HUES64 (cell line): Measurements from ENCODE around the gene TNRC6A.

Experiments used
- H3K27ac ChIP-seq: 2 replicates; pipeline ENCODE4 v1.7.0; 2013; ENCODE audit warnings: low read depth, low read length, inconsistent platforms
- H3K27me3 ChIP-seq: 2 replicates; pipeline ENCODE4 v1.6.1; 2013; ENCODE audit warnings: mild to moderate bottlenecking, low read length; ENCODE audit not compliant: insufficient read depth
- H3K36me3 ChIP-seq: 2 replicates; pipeline ENCODE4 v1.6.1; 2013; ENCODE audit warnings: mild to moderate bottlenecking, low read length; ENCODE audit not compliant: insufficient read depth
- H3K4me1 ChIP-seq: 2 replicates; pipeline ENCODE4 v1.6.1; 2013; ENCODE audit warnings: mild to moderate bottlenecking, low read length, moderate library complexity; ENCODE audit not compliant: insufficient read depth
- H3K4me3 ChIP-seq: 2 replicates; pipeline ENCODE4 v1.5.1; 2013; ENCODE audit warnings: mild to moderate bottlenecking, low read length, moderate library complexity
- H3K9ac ChIP-seq: 2 replicates; pipeline ENCODE4 v1.6.1; 2013; ENCODE audit warnings: mild to moderate bottlenecking, low read depth, low read length
- H3K9me3 ChIP-seq: 2 replicates; pipeline ENCODE4 v1.6.1; 2013; ENCODE audit warnings: low read depth, low read length; ENCODE audit not compliant: insufficient read depth
- WGBS: fragments of 150-250, 120-280 bp; methylation state at CpG from one replicate; pipeline ENCODE4 v1.1.7; 2013; ENCODE audit warnings: missing lambda C conversion rate; 5-methylcytosine and 5-hydroxymethylcytosine counted together

The TNRC6A gene

DNA sequence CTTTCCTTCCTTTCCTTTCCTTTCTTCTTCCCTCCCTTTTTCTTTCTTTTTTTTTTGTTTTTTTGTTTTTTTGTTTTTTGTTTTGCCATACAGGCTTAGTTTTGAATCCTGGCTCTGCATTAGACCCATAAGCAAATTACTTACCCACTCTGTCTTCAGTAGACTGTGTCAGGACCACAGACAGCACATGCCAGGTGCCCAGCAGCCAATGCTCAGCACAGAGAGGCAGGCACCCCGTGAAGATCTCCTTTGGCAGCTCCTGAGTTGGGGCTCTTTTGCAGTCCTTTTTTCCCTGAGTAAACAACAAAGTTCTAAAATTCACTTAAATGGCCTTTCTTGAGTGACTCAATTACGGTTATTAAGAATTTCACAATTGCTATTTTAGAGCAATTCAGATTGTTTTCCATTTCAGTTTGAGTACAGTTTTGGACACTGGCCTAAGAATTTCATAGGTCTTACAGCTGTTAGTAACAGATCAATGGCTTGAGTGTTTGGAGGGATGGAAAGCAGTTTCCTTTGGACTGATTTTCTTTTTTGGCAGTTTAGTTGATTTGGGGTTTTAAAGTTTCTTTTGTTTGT lies 90.1 kb downstream of the TNRC6A start:
- no peak overlapping the region for H3K4me3 ChIP-seq
- 91% methylated on average over 2 of the region's 2 CpGs for WGBS
- H3K27ac ChIP-seq = no peak overlapping the region
- H3K4me1 ChIP-seq = no peaks in the 10 kb centered on the region
- H3K9me3 ChIP-seq = no peaks in the 10 kb centered on the region
- no peak overlapping the region for H3K9ac ChIP-seq
- H3K36me3 ChIP-seq = peaks cover 98% of the 10 kb centered on the region
- H3K27me3 ChIP-seq = no peaks in the 10 kb centered on the region

DNA sequence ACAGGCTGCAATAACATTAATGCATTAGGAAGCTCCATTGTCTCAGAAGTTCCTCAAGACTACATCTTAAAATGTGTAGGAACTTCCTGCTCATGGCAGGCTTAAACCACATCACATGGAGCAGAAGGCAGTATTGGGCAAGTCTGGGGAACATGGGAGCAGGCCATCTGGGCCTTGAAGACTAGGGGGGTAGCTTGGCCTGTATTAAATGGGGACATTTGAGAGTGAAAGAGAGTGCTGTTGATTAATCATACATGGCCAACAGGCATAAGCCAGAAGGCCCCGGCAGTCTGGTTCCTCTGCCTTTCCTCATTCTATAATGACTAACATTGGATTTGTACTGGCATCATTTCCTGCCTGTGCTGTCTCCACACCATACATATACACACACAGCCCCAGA lies 91.1 kb downstream of the TNRC6A start:
- H3K4me1 ChIP-seq = no peaks in the 10 kb centered on the region
- H3K9ac ChIP-seq = no peak overlapping the region
- H3K9me3 ChIP-seq = no peaks in the 10 kb centered on the region
- 97% methylated on average over 1 of the region's 1 CpG for WGBS
- H3K4me3 ChIP-seq = no peak overlapping the region
- H3K36me3 ChIP-seq = peaks cover 99% of the 10 kb centered on the region
- no peaks in the 10 kb centered on the region for H3K27me3 ChIP-seq
- H3K27ac ChIP-seq = no peak overlapping the region

DNA sequence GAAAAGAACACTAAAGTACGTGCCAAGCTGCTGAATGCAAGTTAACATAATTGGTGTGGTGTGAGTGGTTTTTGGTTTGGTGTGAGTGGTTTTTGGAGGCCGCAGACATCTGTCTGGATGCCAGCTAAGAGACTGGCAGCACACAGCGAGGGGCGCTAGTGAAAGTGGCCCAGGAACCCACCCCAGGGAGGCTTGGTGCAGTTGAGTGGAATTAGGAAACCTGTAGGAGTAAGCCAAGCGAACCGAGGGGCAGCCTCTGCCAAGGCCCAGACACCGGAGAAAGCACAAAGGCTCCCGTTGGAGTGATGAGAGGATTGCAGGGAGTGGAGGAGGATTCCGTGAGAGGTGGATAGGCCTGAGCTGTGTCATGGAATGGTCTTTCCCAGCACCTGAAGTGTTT lies 91.7 kb downstream of the TNRC6A start:
- peaks cover 99% of the 10 kb centered on the region for H3K36me3 ChIP-seq
- WGBS = 95% methylated on average over 9 of the region's 9 CpGs
- no peaks in the 10 kb centered on the region for H3K27me3 ChIP-seq
- H3K4me3 ChIP-seq = no peak overlapping the region
- H3K27ac ChIP-seq = no peak overlapping the region
- H3K9ac ChIP-seq = no peak overlapping the region
- no peaks in the 10 kb centered on the region for H3K4me1 ChIP-seq
- H3K9me3 ChIP-seq = no peaks in the 10 kb centered on the region

DNA sequence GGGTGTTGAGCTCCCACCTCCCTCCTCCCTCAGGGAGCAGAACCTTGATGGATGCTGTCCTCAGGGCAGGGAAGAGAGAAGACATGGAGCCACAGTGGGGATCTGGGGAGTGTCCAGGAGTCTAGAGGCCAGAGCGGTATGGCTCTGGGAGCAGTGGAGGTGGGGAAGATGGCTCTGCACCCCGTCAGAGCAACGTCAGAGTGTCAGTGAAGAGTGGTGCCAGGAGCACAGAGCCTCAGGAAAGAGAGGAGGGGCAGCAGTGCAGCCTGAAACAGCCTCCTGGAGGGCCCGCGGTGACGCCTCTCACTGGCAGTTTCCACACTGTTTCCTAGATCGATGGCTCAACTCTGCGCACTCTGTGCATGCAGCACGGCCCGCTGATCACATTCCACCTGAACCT lies 93.1 kb downstream of the TNRC6A start:
- no peaks in the 10 kb centered on the region for H3K27me3 ChIP-seq
- peaks cover 99% of the 10 kb centered on the region for H3K36me3 ChIP-seq
- H3K9ac ChIP-seq = no peak overlapping the region
- WGBS = 91% methylated on average over 10 of the region's 10 CpGs
- no peak overlapping the region for H3K4me3 ChIP-seq
- H3K9me3 ChIP-seq = no peaks in the 10 kb centered on the region
- no peak overlapping the region for H3K27ac ChIP-seq
- no peaks in the 10 kb centered on the region for H3K4me1 ChIP-seq

DNA sequence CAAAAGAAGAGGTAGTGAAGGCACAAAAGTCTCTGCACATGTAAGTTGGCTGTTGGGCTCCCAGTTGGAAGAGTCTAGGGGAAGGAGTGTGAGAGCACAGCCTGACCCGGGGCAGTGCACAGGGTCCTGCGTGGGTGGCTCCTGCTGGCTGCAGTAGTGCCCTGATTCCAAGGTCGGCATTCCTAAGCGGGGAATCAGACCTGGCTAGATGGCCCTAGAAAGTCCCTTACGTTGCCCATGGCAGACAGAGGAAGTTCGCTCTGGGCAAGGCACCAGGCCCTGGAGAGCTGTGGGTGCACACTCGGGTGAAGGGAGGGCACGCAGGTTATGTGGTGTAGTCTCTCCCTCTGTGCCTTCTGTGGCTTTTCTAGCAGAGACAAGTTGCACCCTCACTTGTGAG lies 93.5 kb downstream of the TNRC6A start:
- Histone ChIP-seq H3K4me3 (no peak overlapping the region), H3K9me3 (no peaks in the 10 kb centered on the region), H3K36me3 (peaks cover 94% of the 10 kb centered on the region), H3K27ac (no peak overlapping the region), H3K4me1 (no peaks in the 10 kb centered on the region), H3K9ac (no peak overlapping the region), H3K27me3 (no peaks in the 10 kb centered on the region)
- 93% methylated on average over 8 of the region's 8 CpGs for WGBS

DNA sequence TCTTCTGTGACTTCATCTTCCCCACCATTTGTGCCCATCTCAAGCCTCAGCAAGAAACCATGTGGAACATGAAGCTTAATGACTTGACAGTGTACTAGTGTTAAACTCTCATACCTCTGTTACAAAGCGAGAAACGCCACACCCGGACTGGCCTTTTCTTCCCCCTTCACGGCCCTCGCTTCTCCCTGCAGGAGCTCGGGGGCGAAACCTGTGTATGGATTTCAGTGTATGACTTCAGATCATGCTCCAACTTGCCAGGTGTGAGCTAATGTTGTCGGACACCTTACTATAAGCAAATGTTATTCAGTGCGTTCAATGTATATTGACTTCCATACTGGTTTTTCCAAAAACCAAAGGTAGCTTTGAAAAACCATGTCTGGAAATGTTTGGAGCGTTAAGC lies 96.2 kb downstream of the TNRC6A start:
- H3K9ac ChIP-seq = no peak overlapping the region
- H3K27ac ChIP-seq = no peak overlapping the region
- no peak overlapping the region for H3K4me3 ChIP-seq
- 97% methylated on average over 10 of the region's 10 CpGs for WGBS
- no peaks in the 10 kb centered on the region for H3K27me3 ChIP-seq
- no peaks in the 10 kb centered on the region for H3K4me1 ChIP-seq
- no peaks in the 10 kb centered on the region for H3K9me3 ChIP-seq
- peaks cover 67% of the 10 kb centered on the region for H3K36me3 ChIP-seq

DNA sequence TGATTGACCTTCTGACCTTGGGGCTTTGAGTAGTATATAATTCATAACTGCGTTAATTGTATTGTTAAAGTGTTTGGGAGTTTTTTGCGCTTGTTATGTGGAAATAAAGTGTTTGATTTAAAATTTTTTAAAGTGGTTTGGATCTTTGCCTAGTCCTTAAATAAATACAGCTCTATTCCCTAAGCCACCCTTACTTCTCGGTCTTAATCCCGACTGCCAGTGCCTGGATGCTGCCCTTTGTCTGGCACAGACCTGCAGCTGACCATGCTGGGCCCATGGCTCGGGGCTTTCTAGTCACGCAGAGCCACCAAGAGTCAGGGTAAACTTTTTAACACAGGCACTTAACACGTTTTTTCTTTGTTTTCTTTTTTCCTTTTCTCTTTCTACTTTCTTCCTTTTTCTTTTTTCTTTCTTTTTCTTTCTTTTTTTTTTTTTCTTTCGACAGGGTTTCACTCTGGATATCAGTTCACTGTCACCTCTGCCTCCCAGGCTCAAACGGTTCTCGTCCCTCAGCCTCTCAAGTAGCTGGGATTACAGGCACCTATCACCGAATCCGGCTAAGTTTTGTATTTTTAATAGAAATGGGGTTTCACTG lies 96.7 kb downstream of the TNRC6A start:
- H3K27ac ChIP-seq = no peak overlapping the region
- no peaks in the 10 kb centered on the region for H3K9me3 ChIP-seq
- peaks cover 62% of the 10 kb centered on the region for H3K36me3 ChIP-seq
- no peak overlapping the region for H3K4me3 ChIP-seq
- WGBS = 96% methylated on average over 11 of the region's 12 CpGs
- no peak overlapping the region for H3K9ac ChIP-seq
- no peaks in the 10 kb centered on the region for H3K4me1 ChIP-seq
- H3K27me3 ChIP-seq = no peaks in the 10 kb centered on the region

DNA sequence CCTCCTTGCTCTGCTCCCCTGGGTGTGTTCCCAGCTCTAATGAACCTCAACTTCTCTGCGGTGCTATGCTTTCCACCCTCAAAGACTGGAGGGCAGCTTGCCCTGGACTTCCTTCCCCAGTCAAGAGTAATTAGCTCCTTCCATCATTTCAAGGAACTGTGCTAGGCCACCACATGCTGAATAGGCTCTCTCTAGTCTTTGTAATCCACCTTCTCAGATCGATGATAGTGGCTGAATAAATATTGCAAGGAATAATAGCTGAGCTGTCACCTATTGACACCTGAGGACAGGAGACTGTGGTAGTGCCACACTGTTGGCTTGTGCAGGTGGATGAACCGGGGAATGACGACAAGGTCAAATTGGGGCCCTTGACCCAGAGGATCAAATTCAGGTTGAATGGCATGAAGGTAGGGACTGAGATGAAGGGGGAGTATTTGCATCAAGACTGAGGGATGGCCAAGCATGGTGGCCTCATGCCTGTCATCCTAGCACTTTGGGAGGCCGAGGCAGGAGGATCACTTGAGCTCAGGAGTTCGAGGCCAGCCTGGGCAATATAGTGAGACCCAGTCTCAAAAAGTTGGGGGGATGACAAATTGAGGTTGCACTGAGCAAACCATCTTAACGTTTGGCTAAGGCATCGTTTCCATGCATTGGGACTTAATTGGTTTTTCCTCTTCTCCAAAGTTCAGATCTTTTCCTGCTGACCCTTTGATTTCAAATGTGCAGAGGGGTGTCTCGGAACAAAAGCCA lies 97.5 kb downstream of the TNRC6A start:
- Histone ChIP-seq H3K27ac (no peak overlapping the region), H3K9me3 (no peaks in the 10 kb centered on the region), H3K9ac (no peak overlapping the region), H3K27me3 (no peaks in the 10 kb centered on the region), H3K36me3 (peaks cover 54% of the 10 kb centered on the region), H3K4me3 (no peak overlapping the region), H3K4me1 (no peaks in the 10 kb centered on the region)
- WGBS = 96% methylated on average over 9 of the region's 9 CpGs

DNA sequence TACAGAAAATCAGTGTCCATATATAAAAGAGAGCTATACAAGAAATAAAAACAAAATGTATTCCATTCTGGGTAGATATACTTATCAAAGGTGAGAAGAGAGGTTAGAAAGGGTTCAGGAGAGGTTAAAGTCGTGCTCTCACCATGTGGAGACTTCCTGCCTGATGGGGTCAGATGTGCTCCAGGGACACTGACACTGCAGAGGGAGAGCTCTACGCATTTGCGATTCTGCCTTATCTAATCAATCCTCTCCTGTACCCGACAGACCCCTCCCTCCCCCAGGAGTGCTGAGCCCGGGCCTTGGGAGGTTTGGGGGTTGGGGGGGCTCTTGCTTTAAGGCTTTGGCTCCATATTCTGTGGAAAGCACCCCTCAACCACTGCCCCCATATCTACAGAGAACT lies 99.7 kb downstream of the TNRC6A start:
- H3K9ac ChIP-seq = no peak overlapping the region
- no peaks in the 10 kb centered on the region for H3K4me1 ChIP-seq
- no peak overlapping the region for H3K4me3 ChIP-seq
- H3K27ac ChIP-seq = no peak overlapping the region
- H3K36me3 ChIP-seq = peaks cover 34% of the 10 kb centered on the region
- 88% methylated on average over 3 of the region's 5 CpGs for WGBS
- H3K9me3 ChIP-seq = no peaks in the 10 kb centered on the region
- H3K27me3 ChIP-seq = no peaks in the 10 kb centered on the region

DNA sequence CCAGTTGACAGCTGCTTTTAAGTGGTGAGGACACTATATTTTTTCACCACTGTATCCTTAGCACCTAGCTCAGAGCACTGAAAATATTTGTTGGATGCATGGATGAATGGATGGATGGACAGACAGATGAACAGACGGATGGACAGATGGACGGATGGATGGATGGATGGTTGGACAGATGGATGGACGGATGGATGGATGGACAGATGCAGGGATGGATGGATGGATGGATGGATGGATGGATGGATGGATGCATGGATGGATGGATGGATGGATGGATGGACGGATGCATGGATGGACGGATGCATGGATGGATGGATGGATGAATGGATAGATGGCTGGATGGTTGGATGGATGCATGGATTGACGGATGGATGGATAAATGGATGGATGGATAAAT lies 103.9 kb downstream of the TNRC6A start:
- H3K4me1 ChIP-seq = no peaks in the 10 kb centered on the region
- WGBS = 84% methylated on average over 6 of the region's 6 CpGs
- H3K27ac ChIP-seq = no peak overlapping the region
- H3K9ac ChIP-seq = no peak overlapping the region
- H3K27me3 ChIP-seq = no peaks in the 10 kb centered on the region
- no peak overlapping the region for H3K4me3 ChIP-seq
- H3K36me3 ChIP-seq = no peaks in the 10 kb centered on the region
- H3K9me3 ChIP-seq = no peaks in the 10 kb centered on the region

DNA sequence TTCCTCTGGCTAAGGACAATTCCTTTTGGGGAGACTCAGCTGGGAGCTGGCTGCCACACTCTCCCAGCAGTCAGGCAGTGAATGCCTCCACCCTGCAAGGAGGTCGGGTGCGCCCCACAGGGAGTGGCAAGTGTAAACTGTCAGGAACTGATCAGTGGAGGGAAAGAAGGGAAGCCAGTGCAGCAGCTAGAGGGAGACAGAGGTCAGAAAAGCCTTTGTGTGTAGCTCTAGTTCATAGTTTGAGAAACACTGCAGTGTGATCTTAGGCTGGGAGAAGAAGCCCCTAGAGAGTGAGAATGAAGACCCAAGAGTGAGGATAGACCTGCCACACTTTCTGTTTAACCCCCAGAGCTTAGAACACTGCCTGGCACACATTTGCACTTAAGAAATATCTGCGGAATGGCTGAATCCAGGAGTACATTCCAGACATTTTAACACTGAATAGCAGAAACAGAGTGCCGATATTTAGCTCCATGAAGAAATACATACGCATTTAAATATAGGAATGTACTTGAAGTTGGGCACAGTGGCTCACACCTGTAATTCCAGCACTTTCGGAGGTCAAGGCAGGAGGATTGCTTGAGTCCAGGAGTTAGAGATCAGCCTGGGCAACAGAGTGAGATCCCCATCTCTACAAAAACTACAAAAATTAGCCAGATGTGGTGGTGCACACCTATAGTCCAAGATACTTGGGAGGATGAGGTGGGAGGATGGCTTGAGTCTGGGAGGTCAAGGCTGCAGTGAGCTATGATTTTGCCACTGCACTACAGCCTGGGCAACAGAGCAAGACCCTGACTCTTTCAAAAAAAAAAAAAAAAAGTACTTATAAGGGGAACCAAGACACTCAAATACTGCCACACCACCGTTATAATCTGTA lies 105.2 kb downstream of the TNRC6A start:
- Histone ChIP-seq H3K36me3 (no peaks in the 10 kb centered on the region), H3K27me3 (no peaks in the 10 kb centered on the region), H3K4me3 (no peak overlapping the region), H3K9ac (no peak overlapping the region), H3K9me3 (no peaks in the 10 kb centered on the region), H3K4me1 (no peaks in the 10 kb centered on the region), H3K27ac (no peak overlapping the region)
- WGBS = 79% methylated on average over 7 of the region's 7 CpGs
